ENCODE data around the gene ZBTB8OS. TPM values are rescaled to one million over a fixed set of nuclear protein-coding genes. Genes with fewer than 3 reads are reported as not detected.

The ZBTB8OS gene
- total and polyA plus RNA-seq, 9 of the 15 experiments (the other 6 are each of a cell fraction or from before 2014, with no cell fraction given) = 54.8 to 230 (median 107) TPM

DNA sequence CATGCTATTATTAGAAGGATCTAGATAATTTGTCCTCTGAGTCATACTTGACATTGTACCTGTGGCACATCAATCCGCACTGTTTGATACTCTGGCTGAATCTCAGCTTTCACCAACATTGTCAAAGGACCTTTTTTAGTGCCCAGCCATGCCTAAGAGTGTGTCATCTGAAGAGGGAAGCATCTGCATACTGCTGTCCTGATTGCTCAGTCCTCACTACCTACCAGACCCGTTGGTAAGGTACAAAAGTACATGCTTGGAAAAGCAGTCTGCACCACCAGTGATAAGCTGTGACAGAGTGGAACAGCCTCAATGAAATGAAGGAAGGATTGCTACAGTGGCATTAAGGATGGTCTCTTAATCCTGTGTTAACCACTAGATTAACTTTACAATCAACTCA is 35.1 kb upstream of the ZBTB8OS start:
- DNase-seq (ENCODE audit: extremely low read depth in 1 of 4, low spot score in 3 of 4) (no peak), ATAC-seq (peak; percentile 18), FAIRE-seq (no peak)
- Histone ChIP-seq H4K20me1 (replicated peaks; ENCODE audit: control insufficient read depth, insufficient read depth, low read length) (0 out of 2 replicates have a peak, but pooled peaks cover 3% of the 10 kb centered on the region), H3K36me3 (ENCODE audit: control insufficient read depth, insufficient read depth, low read length) (peaks cover 57% of the 10 kb centered on the region), H3K4me2 (ENCODE audit: insufficient read depth, low read length) (no peak overlapping the region), H3K9me1 (ENCODE audit: control insufficient read depth, insufficient read depth, low read length) (no peaks in the 10 kb centered on the region), H3K9ac (ENCODE audit: insufficient read depth in 1 of 2, low read depth in 2 of 2, low read length in 2 of 2) (no peak overlapping the region), H2AFZ (ENCODE audit: low read depth, low read length) (no peak overlapping the region), H3K4me1 (replicated peaks in 1 of 2; ENCODE audit: control insufficient read depth in 2 of 2, insufficient read depth in 2 of 2, low read length in 2 of 2) (no peaks in the 10 kb centered on the region), H3K27ac (ENCODE audit: extremely low read depth, low read depth, low read length) (no peak overlapping the region), H3K9me3 (replicated peaks; ENCODE audit: control insufficient read depth, insufficient read depth, low read depth, low read length) (no peaks in the 10 kb centered on the region), H3K27me3 (ENCODE audit: control insufficient read depth in 2 of 2, insufficient read depth in 2 of 2, low read length in 2 of 2) (no peaks in the 10 kb centered on the region), H3K79me2 (ENCODE audit: control insufficient read depth, insufficient read depth, low read length) (no peaks in the 10 kb centered on the region), H3K4me3 (no peak overlapping the region)
- TF ChIP-seq TRIM25 (IDR thresholded peaks at IDR 0.05; ENCODE audit: borderline replicate concordance) = no peak
- peak; percentile 31 for TF ChIP-seq POLR2A (conservative IDR thresholded peaks at IDR 0.05)
- in situ Hi-C loops (cut with MboI) (no loop called here), intact Hi-C loops (cut with micrococcal nuclease) (no loop called here)
- TSS peak; percentile 4 for BruUV-seq (replicated peaks)
- POLR2A ChIA-PET = interaction anchor here (1.2 to 1.5 kb wide), 2 partner anchors 16 to 45 kb away, joined by 3 read pairs; no protein-coding TSS in a partner anchor
- CTCF ChIA-PET (ENCODE audit: low intra/inter-chr PET ratio) = no interaction called here
- 52% methylated on average over 2 of the region's 2 CpGs for WGBS (ENCODE audit: insufficient coverage, low coverage, missing lambda C conversion rate)

GRCh38 chr1:32684167-32684811 is 33.9 kb upstream of the ZBTB8OS start:
- in situ Hi-C loops (cut with MboI) = no loop called here
- Histone ChIP-seq H2AFZ (ENCODE audit: low read depth, low read length) (no peak overlapping the region), H3K4me3 (no peak overlapping the region), H3K27ac (ENCODE audit: extremely low read depth, low read depth, low read length) (no peak overlapping the region), H3K4me2 (ENCODE audit: insufficient read depth, low read length) (no peak overlapping the region), H3K79me2 (ENCODE audit: control insufficient read depth, insufficient read depth, low read length) (no peaks in the 10 kb centered on the region), H4K20me1 (replicated peaks; ENCODE audit: control insufficient read depth, insufficient read depth, low read length) (0 out of 2 replicates have a peak, but pooled peaks cover 3% of the 10 kb centered on the region), H3K9me3 (replicated peaks; ENCODE audit: control insufficient read depth, insufficient read depth, low read depth, low read length) (no peaks in the 10 kb centered on the region), H3K36me3 (ENCODE audit: control insufficient read depth, insufficient read depth, low read length) (peaks cover 69% of the 10 kb centered on the region), H3K9me1 (ENCODE audit: control insufficient read depth, insufficient read depth, low read length) (no peaks in the 10 kb centered on the region), H3K9ac (ENCODE audit: insufficient read depth in 1 of 2, low read depth in 2 of 2, low read length in 2 of 2) (no peak overlapping the region), H3K27me3 (ENCODE audit: control insufficient read depth in 2 of 2, insufficient read depth in 2 of 2, low read length in 2 of 2) (no peaks in the 10 kb centered on the region), H3K4me1 (replicated peaks in 1 of 2; ENCODE audit: control insufficient read depth in 2 of 2, insufficient read depth in 2 of 2, low read length in 2 of 2) (no peaks in the 10 kb centered on the region)
- TF ChIP-seq JUN (IDR thresholded peaks at IDR 0.05; ENCODE audit: borderline replicate concordance, low read depth, low read length) = no peak
- no peak for TF ChIP-seq JUN (CRISPR knock-in tag; IDR thresholded peaks at IDR 0.05; ENCODE audit: borderline replicate concordance)
- TF ChIP-seq KDM5B (IDR thresholded peaks at IDR 0.05; ENCODE audit: insufficient replicate concordance, low read depth, low read length) = no peak
- no peak for TF ChIP-seq SMAD2 (IDR thresholded peaks at IDR 0.05; ENCODE audit: low read depth, low read length)
- TF ChIP-seq POLR2AphosphoS5 (IDR thresholded peaks at IDR 0.05; ENCODE audit: control insufficient read depth, insufficient read depth, low read depth, low read length) = peak; percentile 6; the same call in 1 of the 2 replicates
- TF ChIP-seq PTRF (tag; IDR thresholded peaks at IDR 0.05) = no peak
- TF ChIP-seq ELF2 (CRISPR knock-in tag; IDR thresholded peaks at IDR 0.05) = 0 out of 2 replicates have a peak, but pooled peaks have one; percentile 15
- POLR2A ChIA-PET = interaction anchor here (0.9 to 2.1 kb wide), 3 partner anchors 10 to 17 kb away, joined by 3 to 9 read pairs (median 4); no protein-coding TSS in a partner anchor
- DNase-seq (ENCODE audit: extremely low read depth in 1 of 4, low spot score in 3 of 4) (no peak), ATAC-seq (no peak), FAIRE-seq (no peak)
- CTCF ChIA-PET (ENCODE audit: low intra/inter-chr PET ratio) = no interaction called here
- intact Hi-C loops (cut with micrococcal nuclease) = no loop called here
- BruUV-seq (replicated peaks) = no TSS peak
- 91% methylated on average over 2 of the region's 2 CpGs for WGBS (ENCODE audit: insufficient coverage, low coverage, missing lambda C conversion rate)
